ENCODE measurements around the gene ARID1B. TPM values are rescaled to one million over a fixed set of nuclear protein-coding genes. Genes with fewer than 3 reads are reported as not detected.

Gene ARID1B
- total RNA-seq, 5 donors from 2014 or later (not counting 1 experiment from before 2014, with no cell fraction given), result 103 to 161 (median 108) TPM

DNA sequence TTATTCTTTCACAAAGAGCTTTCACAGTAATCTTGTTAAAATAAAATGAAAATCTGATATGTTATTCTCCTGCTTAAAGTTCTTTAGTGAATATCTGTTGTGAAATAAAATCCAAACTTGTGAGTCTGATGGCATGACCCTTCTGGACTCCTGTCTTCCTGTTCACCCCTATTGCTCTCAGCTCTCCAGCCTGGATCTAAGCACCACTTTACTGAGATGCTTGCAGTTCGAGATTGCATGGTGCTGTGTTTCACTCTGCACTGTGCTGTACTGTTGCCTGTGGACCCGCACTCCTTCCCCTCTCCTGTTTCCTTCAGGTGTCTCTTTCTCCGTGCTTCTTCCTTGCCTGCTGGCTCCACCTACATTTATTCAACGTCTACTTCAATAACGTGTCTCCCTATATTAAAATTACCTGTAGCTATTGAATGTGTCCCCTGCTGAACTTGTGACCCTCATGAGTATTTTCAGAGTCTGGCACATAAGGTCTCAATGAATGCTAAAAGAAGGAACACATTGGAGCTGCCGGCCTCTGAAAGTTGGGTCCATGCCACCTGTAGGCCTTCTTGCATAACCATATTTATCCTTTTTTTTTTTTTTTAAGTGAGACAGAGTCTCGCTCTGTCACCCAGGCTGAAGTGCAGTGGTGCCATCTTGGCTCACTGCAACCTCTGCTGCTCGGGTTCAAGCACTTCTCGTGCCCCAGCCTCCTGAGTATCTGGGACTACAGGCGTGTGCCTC lies 100.1 kb downstream of the ARID1B start:
- no peak for ATAC-seq (replicated peaks in 1 of 4)
- no peaks in the 10 kb centered on the region for H3K9me3 Mint-ChIP-seq
- Histone ChIP-seq H3K4me1 (ENCODE audit: control insufficient read depth in 1 of 2, extremely low read depth in 1 of 2, insufficient read depth in 2 of 2, low read length in 2 of 2) (peaks cover 8 to 43% of the 10 kb centered on the region in 2 experiments), H3K27ac (ENCODE audit: low read length) (no peak overlapping the region), H3K9me3 (no peaks in the 10 kb centered on the region), H3K27me3 (replicated peaks in 1 of 2; ENCODE audit: control insufficient read depth in 2 of 2, extremely low read depth in 1 of 2, insufficient read depth in 2 of 2, low read length in 1 of 2) (no peaks in the 10 kb centered on the region), H3K36me3 (ENCODE audit: control insufficient read depth in 2 of 2, extremely low read depth in 1 of 2, insufficient read depth in 1 of 2, low read length in 1 of 2) (peaks cover 0 to 5% of the 10 kb centered on the region in 2 donors), H3K4me3 (ENCODE audit: control insufficient read depth in 1 of 2, extremely low read depth in 1 of 2, low read length in 1 of 2) (no peak overlapping the region)
- no peak overlapping the region for H3K27ac Mint-ChIP-seq
- DNase-seq, result no peak
- no peaks in the 10 kb centered on the region for H3K27me3 Mint-ChIP-seq
- ChIA-PET POLR2A (interaction anchor here in 1 of 2 donors (0.6 kb wide), 1 partner anchor 195 kb away, joined by 3 read pairs; no protein-coding TSS in a partner anchor), CTCF (no interaction called here)
- WGBS (ENCODE audit: insufficient coverage), result 93% methylated on average over 7 of the region's 10 CpGs
- no peak overlapping the region for H3K4me3 Mint-ChIP-seq
- H3K4me1 Mint-ChIP-seq, result peaks cover 85 to 89% (median 86%) of the 10 kb centered on the region in 3 donors
- peaks cover 19% of the 10 kb centered on the region for H3K36me3 Mint-ChIP-seq

DNA sequence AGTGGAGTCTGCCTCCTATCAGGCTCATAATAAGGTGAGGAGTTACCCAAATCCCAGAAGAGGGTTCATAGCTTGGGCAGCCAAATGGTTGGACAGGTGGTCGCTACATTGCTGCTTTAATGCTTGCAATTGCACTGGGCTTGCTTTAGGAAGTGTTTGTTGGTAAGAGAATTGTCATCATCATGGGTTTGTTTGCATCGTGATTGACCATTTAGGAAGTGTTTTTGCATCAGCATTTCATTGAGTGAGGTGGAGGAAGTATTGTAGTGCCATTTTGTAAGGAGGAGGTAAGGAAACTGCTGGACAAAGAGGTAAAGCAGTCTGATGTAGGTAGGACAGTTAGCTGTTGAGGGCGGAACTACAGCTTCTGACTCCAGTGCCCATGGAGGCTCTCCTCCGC lies 101.5 kb downstream of the ARID1B start:
- H3K4me3 ChIP-seq (ENCODE audit: control insufficient read depth in 1 of 2, extremely low read depth in 1 of 2, low read length in 1 of 2), result no peak overlapping the region
- no peak overlapping the region for H3K27ac ChIP-seq (ENCODE audit: low read length)
- ChIA-PET POLR2A (interaction anchor here in 1 of 2 donors (0.7 kb wide), 1 partner anchor 10 kb away, joined by 3 read pairs; no protein-coding TSS in a partner anchor), CTCF (no interaction called here)
- H3K4me1 Mint-ChIP-seq, result peaks cover 88 to 92% (median 89%) of the 10 kb centered on the region in 3 donors
- H3K36me3 Mint-ChIP-seq, result peaks cover 13% of the 10 kb centered on the region
- DNase-seq, result no peak
- H3K36me3 ChIP-seq (ENCODE audit: control insufficient read depth in 2 of 2, extremely low read depth in 1 of 2, insufficient read depth in 1 of 2, low read length in 1 of 2), result peaks cover 0 to 3% of the 10 kb centered on the region in 2 donors
- H3K9me3 ChIP-seq, result no peaks in the 10 kb centered on the region
- no peak for ATAC-seq (replicated peaks in 1 of 4)
- H3K4me1 ChIP-seq (ENCODE audit: control insufficient read depth in 1 of 2, extremely low read depth in 1 of 2, insufficient read depth in 2 of 2, low read length in 2 of 2), result peaks cover 17 to 41% of the 10 kb centered on the region in 2 experiments
- no peaks in the 10 kb centered on the region for H3K27me3 Mint-ChIP-seq
- H3K4me3 Mint-ChIP-seq, result no peak overlapping the region
- H3K27me3 ChIP-seq (replicated peaks in 1 of 2; ENCODE audit: control insufficient read depth in 2 of 2, extremely low read depth in 1 of 2, insufficient read depth in 2 of 2, low read length in 1 of 2), result no peaks in the 10 kb centered on the region
- no peak overlapping the region for H3K27ac Mint-ChIP-seq
- no peaks in the 10 kb centered on the region for H3K9me3 Mint-ChIP-seq
- 100% methylated on average over 3 of the region's 4 CpGs for WGBS (ENCODE audit: insufficient coverage)

DNA sequence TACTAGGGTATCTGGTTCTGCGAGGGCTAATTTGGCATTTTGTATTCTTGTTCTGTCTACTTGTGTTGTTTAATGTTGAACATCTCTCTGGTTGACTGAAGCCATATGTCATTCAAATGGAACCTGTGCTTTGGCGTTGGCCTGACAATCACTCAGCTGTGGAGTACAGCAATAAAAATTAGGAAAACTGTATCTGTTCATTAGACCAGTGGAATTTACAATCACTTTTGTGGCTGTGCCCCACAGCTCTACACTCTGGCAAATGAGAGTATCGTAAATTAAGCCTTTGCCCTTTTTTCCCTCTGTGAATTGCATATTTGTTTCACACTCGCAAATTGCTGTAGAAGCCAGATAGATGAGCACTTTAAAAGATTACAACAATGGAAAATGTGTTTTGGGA lies 102.0 kb downstream of the ARID1B start:
- ChIA-PET POLR2A (interaction anchor here in 1 of 2 donors (0.7 kb wide), 1 partner anchor 10 kb away, joined by 3 read pairs; no protein-coding TSS in a partner anchor), CTCF (interaction anchor here in 1 of 2 donors (0.6 kb wide), 1 partner anchor 27 kb away, joined by 3 read pairs; no protein-coding TSS in a partner anchor)
- no peaks in the 10 kb centered on the region for H3K27me3 Mint-ChIP-seq
- H3K27ac ChIP-seq (ENCODE audit: low read length), result no peak overlapping the region
- peaks cover 0 to under 1% of the 10 kb centered on the region in 2 donors for H3K36me3 ChIP-seq (ENCODE audit: control insufficient read depth in 2 of 2, extremely low read depth in 1 of 2, insufficient read depth in 1 of 2, low read length in 1 of 2)
- peaks cover 17 to 37% of the 10 kb centered on the region in 2 experiments for H3K4me1 ChIP-seq (ENCODE audit: control insufficient read depth in 1 of 2, extremely low read depth in 1 of 2, insufficient read depth in 2 of 2, low read length in 2 of 2)
- H3K27me3 ChIP-seq (replicated peaks in 1 of 2; ENCODE audit: control insufficient read depth in 2 of 2, extremely low read depth in 1 of 2, insufficient read depth in 2 of 2, low read length in 1 of 2), result no peaks in the 10 kb centered on the region
- no peak overlapping the region for H3K27ac Mint-ChIP-seq
- no peak overlapping the region for H3K4me3 ChIP-seq (ENCODE audit: control insufficient read depth in 1 of 2, extremely low read depth in 1 of 2, low read length in 1 of 2)
- H3K9me3 Mint-ChIP-seq, result no peaks in the 10 kb centered on the region
- no peaks in the 10 kb centered on the region for H3K9me3 ChIP-seq
- H3K4me3 Mint-ChIP-seq, result no peak overlapping the region
- no peak for ATAC-seq (replicated peaks in 1 of 4)
- no peak for DNase-seq
- H3K4me1 Mint-ChIP-seq, result peaks cover 87 to 92% (median 89%) of the 10 kb centered on the region in 3 donors
- 93% methylated on average over 2 of the region's 4 CpGs for WGBS (ENCODE audit: insufficient coverage)
- peaks cover 11% of the 10 kb centered on the region for H3K36me3 Mint-ChIP-seq

DNA sequence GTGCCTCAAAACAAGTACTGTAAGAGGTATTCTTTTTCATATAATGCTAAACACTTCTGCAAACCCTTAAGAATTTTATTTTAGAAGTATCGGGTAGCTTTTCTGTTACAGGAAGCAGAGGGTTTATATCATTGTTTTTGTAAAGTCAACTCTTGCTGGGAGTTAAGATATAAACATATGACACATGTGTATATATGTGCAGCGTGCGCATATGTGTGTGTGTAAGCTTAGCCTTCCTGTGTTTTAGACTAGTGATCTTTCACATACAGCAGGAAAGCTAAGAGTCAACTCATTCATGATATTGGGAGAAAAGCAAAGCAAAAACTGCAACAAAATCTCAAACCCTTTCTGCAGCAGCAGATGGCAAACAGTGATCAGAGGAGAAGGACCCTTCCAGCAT lies 102.4 kb downstream of the ARID1B start:
- Histone ChIP-seq H3K4me3 (ENCODE audit: control insufficient read depth in 1 of 2, extremely low read depth in 1 of 2, low read length in 1 of 2) (no peak overlapping the region), H3K4me1 (ENCODE audit: control insufficient read depth in 1 of 2, extremely low read depth in 1 of 2, insufficient read depth in 2 of 2, low read length in 2 of 2) (peaks cover 17 to 37% of the 10 kb centered on the region in 2 experiments), H3K27ac (ENCODE audit: low read length) (no peak overlapping the region), H3K27me3 (replicated peaks in 1 of 2; ENCODE audit: control insufficient read depth in 2 of 2, extremely low read depth in 1 of 2, insufficient read depth in 2 of 2, low read length in 1 of 2) (no peaks in the 10 kb centered on the region), H3K36me3 (ENCODE audit: control insufficient read depth in 2 of 2, extremely low read depth in 1 of 2, insufficient read depth in 1 of 2, low read length in 1 of 2) (no peaks in the 10 kb centered on the region), H3K9me3 (no peaks in the 10 kb centered on the region)
- ChIA-PET CTCF (interaction anchor here in 1 of 2 donors (0.6 kb wide), 1 partner anchor 27 kb away, joined by 3 read pairs; no protein-coding TSS in a partner anchor), POLR2A (no interaction called here)
- Mint-ChIP-seq H3K4me3 (no peak overlapping the region), H3K4me1 (peaks cover 87 to 92% (median 89%) of the 10 kb centered on the region in 3 donors), H3K36me3 (peaks cover 9% of the 10 kb centered on the region), H3K9me3 (no peaks in the 10 kb centered on the region), H3K27me3 (no peaks in the 10 kb centered on the region), H3K27ac (no peak overlapping the region)
- no CpG with 5 or more reads among the region's 3 CpGs for WGBS (ENCODE audit: insufficient coverage)
- DNase-seq (no peak), ATAC-seq (replicated peaks in 1 of 4) (no peak)

DNA sequence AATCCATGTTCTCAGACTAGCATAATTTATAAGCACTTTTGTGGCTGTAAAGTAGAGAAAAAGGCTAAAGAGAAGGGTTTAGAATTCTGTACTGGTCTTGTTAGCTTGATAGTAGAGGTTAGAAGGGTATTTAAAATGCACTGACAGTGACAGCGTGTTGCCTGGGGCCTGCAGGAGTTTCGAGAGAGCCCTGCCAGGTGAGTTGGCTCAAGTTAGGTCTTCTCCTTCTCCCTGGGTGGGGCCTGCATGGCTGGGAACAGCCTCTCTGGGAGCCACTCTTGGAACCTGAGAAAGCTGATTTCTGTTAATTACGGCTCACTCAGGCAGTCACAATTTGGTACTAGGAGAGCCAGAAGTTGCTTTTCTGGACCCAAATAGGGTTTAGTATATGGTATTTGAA lies 103.7 kb downstream of the ARID1B start:
- no peak overlapping the region for H3K27ac ChIP-seq (ENCODE audit: low read length)
- 100% methylated on average over 1 of the region's 3 CpGs for WGBS (ENCODE audit: insufficient coverage)
- no peak for DNase-seq
- no peaks in the 10 kb centered on the region for H3K27me3 ChIP-seq (replicated peaks in 1 of 2; ENCODE audit: control insufficient read depth in 2 of 2, extremely low read depth in 1 of 2, insufficient read depth in 2 of 2, low read length in 1 of 2)
- ATAC-seq (replicated peaks in 1 of 4), result no peak
- no peak overlapping the region for H3K4me3 Mint-ChIP-seq
- no peak overlapping the region for H3K27ac Mint-ChIP-seq
- H3K4me3 ChIP-seq (ENCODE audit: control insufficient read depth in 1 of 2, extremely low read depth in 1 of 2, low read length in 1 of 2), result no peak overlapping the region
- peaks cover 17 to 37% of the 10 kb centered on the region in 2 experiments for H3K4me1 ChIP-seq (ENCODE audit: control insufficient read depth in 1 of 2, extremely low read depth in 1 of 2, insufficient read depth in 2 of 2, low read length in 2 of 2)
- CTCF ChIA-PET, result interaction anchor here in 1 of 2 donors (0.6 kb wide), 1 partner anchor 62 kb away, joined by 3 read pairs; no protein-coding TSS in a partner anchor
- H3K27me3 Mint-ChIP-seq, result no peaks in the 10 kb centered on the region
- no peaks in the 10 kb centered on the region for H3K9me3 ChIP-seq
- no peaks in the 10 kb centered on the region for H3K9me3 Mint-ChIP-seq
- POLR2A ChIA-PET, result no interaction called here
- no peaks in the 10 kb centered on the region for H3K36me3 ChIP-seq (ENCODE audit: control insufficient read depth in 2 of 2, extremely low read depth in 1 of 2, insufficient read depth in 1 of 2, low read length in 1 of 2)
- peaks cover 86 to 90% (median 87%) of the 10 kb centered on the region in 3 donors for H3K4me1 Mint-ChIP-seq
- H3K36me3 Mint-ChIP-seq, result peaks cover 7% of the 10 kb centered on the region

DNA sequence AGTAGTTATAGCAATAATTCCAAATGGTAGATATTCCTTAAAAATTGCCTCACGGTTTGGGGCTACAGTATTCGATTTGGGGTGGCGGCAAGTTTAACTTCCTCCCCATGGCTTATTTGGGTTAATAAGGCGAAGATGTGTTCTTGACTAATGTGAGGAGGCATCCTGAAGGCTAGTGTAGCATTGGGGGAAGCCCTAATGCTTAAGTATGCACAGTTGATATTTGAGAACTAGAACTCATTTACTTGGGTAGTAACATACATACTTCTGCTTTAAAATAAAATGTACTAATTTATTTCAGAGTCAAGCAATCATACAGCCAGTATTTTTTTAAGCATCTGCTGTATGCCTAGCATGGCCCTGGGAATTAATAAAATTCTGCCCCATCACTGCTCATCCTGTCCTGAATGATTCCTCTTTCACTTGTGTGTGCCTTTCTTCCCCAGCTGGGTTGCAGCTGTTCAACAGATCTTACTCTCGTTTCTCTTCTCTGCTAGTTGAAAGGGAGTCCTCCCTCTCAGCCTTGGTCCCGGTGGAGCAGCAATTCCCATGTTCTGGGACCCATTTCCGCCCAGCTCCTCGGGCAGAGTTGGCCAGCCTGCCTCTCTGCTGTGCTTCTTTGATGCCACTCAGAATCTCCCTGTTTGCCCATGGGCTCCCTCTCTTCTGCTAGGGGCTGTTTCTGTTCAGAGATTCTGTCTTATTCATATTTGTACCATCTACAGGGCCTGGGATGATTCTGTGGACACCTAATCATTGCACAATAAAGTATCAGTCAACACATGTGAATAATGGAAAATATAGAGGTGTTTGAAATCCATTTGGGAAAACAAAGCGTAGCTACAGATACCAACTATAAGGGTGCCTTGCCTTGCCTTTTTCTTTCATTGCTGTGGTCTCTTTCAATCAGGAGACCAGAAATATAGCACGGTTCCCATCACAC lies 104.8 kb downstream of the ARID1B start:
- POLR2A ChIA-PET, result no interaction called here
- Histone ChIP-seq H3K4me3 (ENCODE audit: control insufficient read depth in 1 of 2, extremely low read depth in 1 of 2, low read length in 1 of 2) (no peak overlapping the region), H3K4me1 (ENCODE audit: control insufficient read depth in 1 of 2, extremely low read depth in 1 of 2, insufficient read depth in 2 of 2, low read length in 2 of 2) (peaks cover 17 to 42% of the 10 kb centered on the region in 2 experiments), H3K9me3 (no peaks in the 10 kb centered on the region), H3K36me3 (ENCODE audit: control insufficient read depth in 2 of 2, extremely low read depth in 1 of 2, insufficient read depth in 1 of 2, low read length in 1 of 2) (no peaks in the 10 kb centered on the region), H3K27ac (ENCODE audit: low read length) (no peak overlapping the region), H3K27me3 (replicated peaks in 1 of 2; ENCODE audit: control insufficient read depth in 2 of 2, extremely low read depth in 1 of 2, insufficient read depth in 2 of 2, low read length in 1 of 2) (no peaks in the 10 kb centered on the region)
- DNase-seq (no peak), ATAC-seq (replicated peaks in 1 of 4) (no peak)
- H3K4me3 Mint-ChIP-seq, result peak overlapping the region in 1 of 3 donors; percentile 53
- H3K27me3 Mint-ChIP-seq, result no peaks in the 10 kb centered on the region
- CTCF ChIA-PET, result no interaction called here
- H3K36me3 Mint-ChIP-seq, result peaks cover 12% of the 10 kb centered on the region
- WGBS (ENCODE audit: insufficient coverage), result 89% methylated on average over 4 of the region's 10 CpGs
- no peaks in the 10 kb centered on the region for H3K9me3 Mint-ChIP-seq
- peaks cover 88 to 94% (median 89%) of the 10 kb centered on the region in 3 donors for H3K4me1 Mint-ChIP-seq
- H3K27ac Mint-ChIP-seq, result no peak overlapping the region

Measured in T-cell (primary cell).